Spleen (tissue), 7 donors: Measurements from ENCODE around the gene AKR1C2.
"Not testable (repeated sequence)": the region's sequence is repeated elsewhere in the genome, so short reads cannot be mapped to it uniquely, and the experiment has no call there.

Experiments used
- POLR2A ChIP-seq, 3 donors: fragments of 450-650 bp; IDR thresholded peaks; one replicate each; pipeline ENCODE4 v1.5.1; 2017; ENCODE audit warnings: antibody characterized with exemption in 3 of 3, mild to moderate bottlenecking in 1 of 3
- TF ChIP-seq, protein P1 (sequence below), 11 experiments: fragments of 200-600 bp in 7 of 11; fragments of 450-650 bp in 4 of 11; sonication (generic) in 4 of 11; IDR thresholded peaks in 8 of 11; conservative IDR thresholded peaks in 3 of 11; 1 replicate in 7 of 11; 2 replicates in 4 of 11; pipeline versions ENCODE4 v1.4.0 to v1.8.0; 2016 to 2021; ENCODE audit warnings: antibody characterized with exemption in 11 of 11, inconsistent platforms in 4 of 11, mild to moderate bottlenecking in 1 of 11
- donor health status: DM: no; HTN: no; CAD: no; lungs with moderate emphysema.
- donor health status: DM: no; HTN: no; CAD: no.
- donor health status: DM: no; HTN: no; CAD: no.

DNA sequence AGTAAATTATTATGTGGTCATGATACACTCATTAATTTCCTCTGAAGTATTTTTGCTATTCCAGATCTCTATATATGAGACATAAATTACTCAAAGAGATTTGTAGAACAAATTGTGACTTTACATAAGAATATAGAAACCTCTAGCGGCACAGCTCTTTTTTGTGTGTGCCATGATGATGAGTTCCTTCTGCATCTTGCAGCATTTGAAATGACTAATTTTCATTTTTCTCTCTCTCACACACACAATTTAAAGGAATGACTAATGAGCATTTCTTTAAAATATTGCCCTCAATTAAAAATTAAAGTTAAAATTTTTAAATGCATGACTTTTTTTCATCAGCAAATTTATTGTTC lies 351 bp upstream of the AKR1C2 start:
- TF ChIP-seq POLR2A (IDR thresholded peaks at IDR 0.05), result not testable (repeated sequence)
- TF ChIP-seq, protein P1, sequence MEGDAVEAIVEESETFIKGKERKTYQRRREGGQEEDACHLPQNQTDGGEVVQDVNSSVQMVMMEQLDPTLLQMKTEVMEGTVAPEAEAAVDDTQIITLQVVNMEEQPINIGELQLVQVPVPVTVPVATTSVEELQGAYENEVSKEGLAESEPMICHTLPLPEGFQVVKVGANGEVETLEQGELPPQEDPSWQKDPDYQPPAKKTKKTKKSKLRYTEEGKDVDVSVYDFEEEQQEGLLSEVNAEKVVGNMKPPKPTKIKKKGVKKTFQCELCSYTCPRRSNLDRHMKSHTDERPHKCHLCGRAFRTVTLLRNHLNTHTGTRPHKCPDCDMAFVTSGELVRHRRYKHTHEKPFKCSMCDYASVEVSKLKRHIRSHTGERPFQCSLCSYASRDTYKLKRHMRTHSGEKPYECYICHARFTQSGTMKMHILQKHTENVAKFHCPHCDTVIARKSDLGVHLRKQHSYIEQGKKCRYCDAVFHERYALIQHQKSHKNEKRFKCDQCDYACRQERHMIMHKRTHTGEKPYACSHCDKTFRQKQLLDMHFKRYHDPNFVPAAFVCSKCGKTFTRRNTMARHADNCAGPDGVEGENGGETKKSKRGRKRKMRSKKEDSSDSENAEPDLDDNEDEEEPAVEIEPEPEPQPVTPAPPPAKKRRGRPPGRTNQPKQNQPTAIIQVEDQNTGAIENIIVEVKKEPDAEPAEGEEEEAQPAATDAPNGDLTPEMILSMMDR (IDR thresholded peaks at IDR 0.05 in 8 of 11, conservative IDR thresholded peaks at IDR 0.05 in 3 of 11), result not testable (repeated sequence)
